Measurements from ENCODE around the gene GPAT2. TPM values are rescaled to one million over a fixed set of nuclear protein-coding genes. Genes with fewer than 3 reads are reported as not detected.
"Not testable (repeated sequence)": the region's sequence is repeated elsewhere in the genome, so short reads cannot be mapped to it uniquely, and the experiment has no call there.

Gene GPAT2
- total RNA-seq, 1 donor from 2014 or later, result not detected

DNA sequence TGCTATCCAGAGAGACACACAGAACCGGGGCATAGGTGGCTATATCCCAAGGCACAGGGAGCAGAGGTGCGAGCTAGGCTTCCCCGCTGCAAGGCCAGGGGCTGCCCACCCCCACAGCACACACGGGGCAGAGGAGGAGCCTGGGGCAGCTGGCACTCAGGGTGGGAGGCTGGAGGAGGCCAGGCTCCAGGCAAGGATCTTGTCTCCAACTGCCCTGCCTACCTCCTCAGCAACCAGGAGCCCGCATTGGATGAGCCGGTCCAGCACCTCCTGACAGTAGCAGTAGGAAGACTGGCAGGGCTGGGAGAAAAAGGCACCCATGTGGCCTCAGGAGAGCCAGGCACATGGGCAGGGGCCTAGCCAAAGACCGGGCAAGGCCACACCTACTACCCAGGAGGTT, 11.0 kb downstream of the GPAT2 start:
- not testable (repeated sequence) for DNase-seq (ENCODE audit: low read depth)

DNA sequence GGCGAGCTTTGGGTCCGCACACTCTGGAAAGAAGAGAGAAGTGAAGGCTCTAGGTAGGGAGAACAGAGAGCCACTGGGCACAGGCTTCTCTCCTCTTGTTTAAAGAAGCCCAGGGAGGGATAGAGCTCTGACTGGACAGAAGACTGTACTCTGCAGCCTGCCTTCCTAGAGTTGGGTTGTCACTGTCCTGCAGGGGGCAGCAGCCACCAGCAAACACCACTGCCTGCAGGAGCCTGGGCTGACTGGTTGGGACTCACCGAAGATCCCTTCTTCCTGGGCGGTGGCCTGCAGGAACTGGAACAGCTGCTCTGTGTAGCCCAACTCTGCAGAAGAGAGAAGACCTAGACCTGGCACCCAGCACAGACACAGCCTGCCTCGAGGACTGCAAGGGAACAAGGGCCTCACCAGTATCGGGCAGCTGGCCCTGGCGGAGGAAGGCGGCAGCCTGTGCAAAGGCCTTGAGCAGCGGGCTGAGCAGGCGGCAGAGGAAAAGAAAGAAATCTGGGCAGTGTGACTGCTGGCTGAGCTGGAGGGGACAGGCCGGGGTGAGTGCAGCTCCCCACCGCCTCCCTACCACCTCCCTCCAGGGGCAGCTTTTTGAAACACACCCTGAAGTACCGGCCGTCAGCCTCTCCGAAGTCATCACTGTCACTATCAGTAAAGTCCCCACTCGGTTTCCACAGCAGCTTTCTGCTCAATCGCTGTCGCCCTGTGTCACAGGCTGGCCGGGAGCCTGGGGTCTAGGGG, 11.8 kb downstream of the GPAT2 start:
- DNase-seq (ENCODE audit: low read depth), result peak; percentile 90

DNA sequence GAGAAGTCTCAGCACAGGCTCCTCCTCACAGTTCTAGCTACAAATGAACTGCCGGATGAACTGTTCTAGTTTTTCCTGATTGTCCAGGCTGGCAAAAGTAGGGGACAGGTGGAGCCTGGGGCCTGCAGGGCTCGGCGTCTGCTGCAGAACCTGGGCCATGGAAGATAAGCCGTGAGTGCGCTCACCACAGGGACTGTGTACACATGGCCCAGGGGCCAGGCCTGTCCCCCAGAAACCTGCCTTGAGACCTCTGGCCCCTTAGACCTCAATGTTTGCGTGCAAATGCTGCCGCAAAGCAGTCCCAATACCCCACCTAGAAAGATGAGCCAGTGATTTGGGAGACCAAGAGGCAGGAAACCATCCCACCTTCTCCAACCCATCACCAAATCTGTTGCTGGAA, 12.6 kb downstream of the GPAT2 start:
- not testable (repeated sequence) for DNase-seq (ENCODE audit: low read depth)

GRCh38 chr2:96021142-96021541, 13.6 kb downstream of the GPAT2 start:
- DNase-seq (ENCODE audit: low read depth), result not testable (repeated sequence)

GRCh38 chr2:96019909-96020590, 14.7 kb downstream of the GPAT2 start:
- not testable (repeated sequence) for DNase-seq (ENCODE audit: low read depth)

- not testable (repeated sequence) for DNase-seq (ENCODE audit: low read depth)
These were observed 18.4 kb downstream of the GPAT2 start for GRCh38 chr2:96016321-96016720.

DNA sequence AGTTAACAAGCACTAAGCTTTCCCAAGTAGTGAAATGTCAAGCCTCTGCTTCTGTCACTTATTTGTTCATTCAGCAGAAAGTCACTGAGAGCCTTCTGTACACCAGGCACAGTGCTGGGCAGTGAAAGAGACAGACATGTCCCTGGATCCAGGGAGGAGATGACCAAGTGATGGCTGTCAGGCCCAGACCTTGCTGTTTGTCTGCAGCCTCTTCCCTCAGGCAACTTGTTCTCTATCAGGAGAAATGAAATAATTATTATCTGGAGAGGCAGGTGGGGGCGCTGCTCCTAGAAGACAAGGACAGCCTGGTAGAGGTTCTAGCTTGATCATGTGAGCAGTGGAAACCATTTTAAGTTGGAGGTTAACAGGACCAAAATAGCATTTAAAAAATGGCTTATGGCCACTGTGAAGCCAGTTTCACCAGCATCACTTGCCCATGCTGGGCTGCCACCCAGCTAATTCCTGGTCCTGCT, 21.9 kb downstream of the GPAT2 start:
- DNase-seq (ENCODE audit: low read depth), result not testable (repeated sequence)

DNA sequence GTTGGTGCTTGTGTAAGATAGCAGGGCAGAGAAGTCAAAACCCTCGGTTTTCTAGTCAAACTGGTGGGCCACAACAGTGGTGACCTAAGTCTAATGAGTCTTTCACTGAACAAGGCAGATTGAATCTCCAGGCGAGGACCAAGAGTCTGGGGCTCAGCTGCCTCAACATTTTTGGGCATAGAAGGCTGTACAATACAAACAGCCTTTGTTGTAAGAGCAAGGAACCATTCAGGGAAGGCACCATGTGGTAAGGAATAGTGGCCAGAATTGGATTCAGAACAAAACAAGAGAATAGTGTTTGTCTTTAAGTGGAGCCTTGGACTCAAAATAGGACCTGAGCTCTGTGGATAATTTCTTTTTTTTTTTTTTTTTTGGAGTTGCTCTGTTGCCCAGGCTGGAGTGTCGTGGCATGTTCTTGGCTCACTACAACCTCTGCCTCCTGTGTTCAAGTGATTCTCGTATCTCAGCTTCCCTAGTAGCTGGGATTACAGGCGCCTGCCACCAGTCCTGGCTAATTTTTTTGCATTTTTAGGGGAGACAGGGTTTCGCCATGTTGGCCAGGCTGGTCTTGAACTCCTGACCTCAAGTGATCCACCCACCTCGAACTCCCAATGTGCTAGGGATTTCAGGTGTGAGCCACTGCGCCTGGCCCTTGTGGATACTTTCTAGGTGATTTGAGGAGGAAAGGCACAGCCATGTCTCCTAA, 22.5 kb downstream of the GPAT2 start:
- DNase-seq (ENCODE audit: low read depth), result not testable (repeated sequence)

DNA sequence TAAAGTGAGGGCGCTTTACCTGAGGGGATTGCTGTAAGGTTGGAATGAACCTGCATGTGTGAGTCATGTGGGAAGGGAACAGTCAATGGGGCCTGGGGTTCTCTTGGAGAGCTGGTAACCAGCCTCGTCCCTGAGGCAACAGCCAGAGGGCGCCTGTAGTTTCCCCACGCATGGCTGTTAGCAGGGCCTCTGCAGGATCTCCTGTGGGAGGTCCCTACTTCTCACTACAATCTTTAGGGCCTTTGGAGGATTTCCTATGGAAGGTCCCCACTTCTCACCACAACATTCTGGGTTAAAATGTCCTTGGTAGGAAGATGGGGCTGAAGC, 23.6 kb downstream of the GPAT2 start:
- peak; percentile 11 for DNase-seq (ENCODE audit: low read depth)

GRCh38 chr2:96010320-96011128, 24.2 kb downstream of the GPAT2 start:
- DNase-seq (ENCODE audit: low read depth), result peak; percentile 85

- DNase-seq (ENCODE audit: low read depth), result not testable (repeated sequence)
These were observed 24.9 kb downstream of the GPAT2 start for GRCh38 chr2:96009833-96010232.

- not testable (repeated sequence) for DNase-seq (ENCODE audit: low read depth)
These were observed 26.7 kb downstream of the GPAT2 start for GRCh38 chr2:96008051-96008450.

GRCh38 chr2:96006248-96006647, 28.5 kb downstream of the GPAT2 start:
- not testable (repeated sequence) for DNase-seq (ENCODE audit: low read depth)

DNA sequence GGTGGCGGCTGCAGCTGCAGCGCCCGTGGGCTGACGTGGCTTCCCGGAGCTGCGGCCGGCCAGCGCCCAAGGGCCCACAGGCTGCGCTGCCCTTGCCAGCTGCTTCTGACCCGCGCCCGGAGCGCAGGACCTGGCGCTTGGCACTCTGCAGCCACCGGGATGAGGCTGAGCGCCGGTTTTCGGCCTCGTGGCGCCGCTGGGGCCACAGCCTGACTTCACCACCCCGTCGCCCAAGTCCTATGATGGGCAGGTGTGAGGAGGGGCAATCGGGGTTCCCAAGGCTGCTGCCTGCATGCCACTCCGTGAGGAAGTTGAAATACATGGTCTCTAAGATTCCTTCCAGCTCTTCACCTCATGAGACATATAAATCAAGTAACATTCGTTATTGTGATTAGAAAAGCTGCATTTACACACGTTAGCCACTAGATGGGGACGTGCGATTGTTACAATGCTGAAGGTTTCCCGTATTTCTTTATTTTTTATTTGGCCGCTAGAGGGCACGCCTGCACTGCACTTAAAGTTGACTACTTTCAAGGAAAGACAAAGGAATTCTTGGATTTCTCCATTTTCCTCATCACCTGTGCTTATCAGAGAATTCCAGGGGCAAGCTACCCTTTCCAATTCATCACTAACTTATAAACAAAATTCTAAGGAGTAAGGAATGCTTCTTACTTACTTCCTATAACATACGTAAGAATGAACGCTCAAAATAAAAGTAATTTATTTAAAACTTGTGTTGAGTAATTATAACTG, 42.0 kb downstream of the GPAT2 start:
- peak; percentile 46 for DNase-seq (ENCODE audit: low read depth)

DNA sequence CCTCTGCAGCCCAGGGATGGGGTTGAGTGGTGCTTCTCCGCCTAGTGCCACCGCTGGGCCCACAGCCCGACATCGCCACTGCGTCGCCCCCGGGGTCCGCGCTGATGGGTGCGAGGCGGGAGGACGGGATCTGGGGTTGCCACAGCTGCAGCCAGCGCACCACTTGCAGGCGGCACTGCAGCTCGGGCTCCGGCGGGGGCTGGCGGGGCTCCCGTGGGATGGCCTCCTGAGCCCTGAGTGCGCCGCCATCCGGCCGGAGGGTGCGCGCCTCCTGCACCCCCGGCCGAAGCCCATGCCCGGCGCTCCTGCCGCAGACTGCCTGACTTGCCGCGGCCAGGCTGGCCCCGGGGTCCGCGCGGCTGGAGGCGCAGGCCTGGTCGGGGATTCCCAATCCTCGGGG, 42.6 kb downstream of the GPAT2 start:
- DNase-seq (ENCODE audit: low read depth), result not testable (repeated sequence)

DNA sequence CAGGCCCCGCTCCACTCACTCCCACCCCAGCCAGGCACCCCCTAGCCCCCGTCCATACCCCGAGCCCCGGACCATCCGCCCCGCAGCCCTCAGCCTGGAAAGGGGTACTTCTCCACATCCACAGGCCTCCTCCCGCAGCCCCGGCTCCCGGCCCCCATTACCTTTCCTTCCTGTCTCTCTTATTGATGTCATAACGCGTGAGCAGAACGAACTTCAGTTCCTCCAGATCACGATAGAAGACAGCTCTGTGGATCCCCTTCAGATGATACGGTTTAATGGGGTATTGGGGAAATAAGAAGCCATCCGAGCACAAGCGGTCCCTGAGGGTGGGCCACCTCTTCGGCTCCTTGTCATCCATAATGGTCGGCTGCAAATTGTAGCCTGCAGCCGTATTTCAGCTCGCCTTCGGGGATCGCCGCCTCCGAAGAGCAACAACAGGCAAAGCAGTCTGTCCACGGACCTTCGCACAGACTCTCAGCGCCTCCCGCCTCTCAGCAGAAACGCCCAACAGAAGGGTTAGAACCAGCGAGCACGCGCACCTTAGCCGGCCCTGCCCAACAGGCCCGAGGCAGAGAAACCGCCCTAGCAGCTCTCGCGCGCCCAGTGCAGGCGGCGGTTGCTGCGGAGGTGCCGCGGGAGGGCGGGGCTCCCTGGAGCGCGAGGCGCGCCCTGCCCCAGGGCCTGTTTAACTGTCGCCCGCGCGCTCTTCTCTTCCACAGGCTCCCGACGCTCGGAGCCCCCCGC, 43.2 kb downstream of the GPAT2 start, which contains the start of gene ANKRD36C:
Gene ANKRD36C (minus strand): TSS at position 474 of the 744 bp plus-strand sequence. CDS start 116 bp downstream, at position 358.
- peak; percentile 32 for DNase-seq (ENCODE audit: low read depth)

- DNase-seq (ENCODE audit: low read depth), result not testable (repeated sequence)
These were observed 43.8 kb downstream of the GPAT2 start for GRCh38 chr2:95990884-95991283.
